Astrocyte (in vitro differentiated cells and primary cell): Measurements from ENCODE around the gene SNX32. TPM values are rescaled to one million over a fixed set of nuclear protein-coding genes. Genes with fewer than 3 reads are reported as not detected.

Experiments used
- DNase-seq: peaks from one replicate; pipeline ENCODE4 v3.0.0-alpha.2; 2010; ENCODE audit warnings: low read depth
- FAIRE-seq: peaks from 2 replicates; lab custom pipeline; 2011; peaks lifted over from hg19 to GRCh38; lab: Jason Lieb, UNC
- H2AFZ ChIP-seq: 2 replicates; pipeline ENCODE4 v1.6.0; 2012; ENCODE audit warnings: low read depth, low read length, inconsistent platforms
- H3K27ac ChIP-seq: 2 replicates; pipeline ENCODE4 v1.5.1; 2011; ENCODE audit warnings: low read depth, low read length, inconsistent platforms
- H3K27me3 ChIP-seq: 2 replicates; pipeline ENCODE4 v1.6.0; 2011; ENCODE audit warnings: low read length, inconsistent platforms; ENCODE audit not compliant: insufficient read depth
- H3K36me3 ChIP-seq: 2 replicates; pipeline ENCODE4 v1.5.1; 2011; ENCODE audit warnings: low read length, inconsistent platforms; ENCODE audit not compliant: insufficient read depth
- H3K4me1 ChIP-seq: 2 replicates; pipeline ENCODE4 v1.5.1; 2011; ENCODE audit warnings: low read length, inconsistent platforms; ENCODE audit not compliant: insufficient read depth
- H3K4me2 ChIP-seq: 2 replicates; pipeline ENCODE4 v1.6.0; 2012; ENCODE audit warnings: low read length, inconsistent platforms
- H3K4me3 ChIP-seq: 2 replicates; pipeline ENCODE4 v1.5.1; 2011; ENCODE audit warnings: low read depth, mild to moderate bottlenecking, low read length, inconsistent platforms; ENCODE audit not compliant: insufficient read depth
- H3K79me2 ChIP-seq: 2 replicates; pipeline ENCODE4 v1.6.0; 2012; ENCODE audit warnings: mild to moderate bottlenecking, low read length, inconsistent platforms; ENCODE audit not compliant: insufficient read depth
- H3K9ac ChIP-seq: 2 replicates; pipeline ENCODE4 v1.6.0; 2012; ENCODE audit warnings: mild to moderate bottlenecking, low read length, inconsistent platforms
- H3K9me3 ChIP-seq: 2 replicates; pipeline ENCODE4 v1.5.1; 2012; ENCODE audit warnings: low read depth, mild to moderate bottlenecking, low read length, inconsistent platforms; ENCODE audit not compliant: insufficient read depth
- H4K20me1 ChIP-seq: 2 replicates; pipeline ENCODE4 v1.6.0; 2012; ENCODE audit warnings: low read length, inconsistent platforms; ENCODE audit not compliant: insufficient read depth
- H3K27ac Mint-ChIP-seq: one replicate; pipeline ENCODE4 v1.8.0; 2021; ENCODE audit warnings: mild to moderate bottlenecking, mixed read lengths; ENCODE audit not compliant: unreplicated experiment
- H3K27me3 Mint-ChIP-seq: one replicate; pipeline ENCODE4 v1.8.0; 2021; ENCODE audit warnings: low read depth, mixed read lengths; ENCODE audit not compliant: unreplicated experiment
- H3K36me3 Mint-ChIP-seq: one replicate; pipeline ENCODE4 v1.8.0; 2021; ENCODE audit warnings: low read depth, mixed read lengths; ENCODE audit not compliant: unreplicated experiment
- H3K4me1 Mint-ChIP-seq: one replicate; pipeline ENCODE4 v1.8.0; 2021; ENCODE audit warnings: low read depth, mixed read lengths; ENCODE audit not compliant: unreplicated experiment
- H3K4me3 Mint-ChIP-seq: one replicate; pipeline ENCODE4 v1.8.0; 2021; ENCODE audit warnings: mild to moderate bottlenecking, moderate library complexity, mixed read lengths; ENCODE audit not compliant: unreplicated experiment
- H3K9me3 Mint-ChIP-seq: one replicate; pipeline ENCODE4 v1.8.0; 2021; ENCODE audit warnings: mild to moderate bottlenecking, mixed read lengths; ENCODE audit not compliant: unreplicated experiment
- CTCF ChIP-seq: IDR thresholded peaks from 2 replicates; pipeline ENCODE4 v1.5.1; 2011; ENCODE audit warnings: low read depth, mild to moderate bottlenecking, inconsistent platforms, low read length, moderate library complexity; ENCODE audit not compliant: insufficient read depth
- EZH2 ChIP-seq: IDR thresholded peaks from 2 replicates; pipeline ENCODE4 v1.6.1; 2012; ENCODE audit warnings: mild to moderate bottlenecking, low read length, inconsistent platforms; ENCODE audit not compliant: insufficient read depth
- total RNA-seq: library from RNA; stranded (reverse); gene quantifications from 2 replicates; pipeline ENCODE4 v1.2.1, GENCODE V29; 2021

SNX32 gene
- total RNA-seq, 1 donor from 2014 or later = 1.2 TPM

- peak overlapping the region; percentile 89 for H2AFZ ChIP-seq
- peak overlapping the region; percentile 69 for H3K4me3 ChIP-seq
- H3K79me2 ChIP-seq = no peaks in the 10 kb centered on the region
- no peaks in the 10 kb centered on the region for H3K4me1 ChIP-seq
- Mint-ChIP-seq H3K4me3 (peak overlapping the region; percentile 88), H3K27me3 (peaks cover 11% of the 10 kb centered on the region), H3K27ac (peak overlapping the region; percentile 53), H3K9me3 (no peaks in the 10 kb centered on the region), H3K36me3 (no peaks in the 10 kb centered on the region), H3K4me1 (no peaks in the 10 kb centered on the region)
- no peak overlapping the region for H3K27ac ChIP-seq
- H3K4me2 ChIP-seq = peak overlapping the region; percentile 91
- no peaks in the 10 kb centered on the region for H3K36me3 ChIP-seq
- H4K20me1 ChIP-seq = no peaks in the 10 kb centered on the region
- DNase-seq (peak; percentile 48), FAIRE-seq (no peak)
- H3K9me3 ChIP-seq = no peaks in the 10 kb centered on the region
- TF ChIP-seq CTCF = peak; percentile 81
- TF ChIP-seq EZH2 = no peak
- H3K27me3 ChIP-seq = peaks cover 3% of the 10 kb centered on the region
- H3K9ac ChIP-seq = peak overlapping the region; percentile 76
These were observed 15.7 kb upstream of the SNX32 start for GRCh38 chr11:65817835-65818680.

- Mint-ChIP-seq H3K4me1 (no peaks in the 10 kb centered on the region), H3K4me3 (no peak overlapping the region), H3K27me3 (peaks cover 9% of the 10 kb centered on the region), H3K27ac (no peak overlapping the region), H3K9me3 (no peaks in the 10 kb centered on the region), H3K36me3 (no peaks in the 10 kb centered on the region)
- no peaks in the 10 kb centered on the region for H3K27me3 ChIP-seq
- no peaks in the 10 kb centered on the region for H3K9me3 ChIP-seq
- no peaks in the 10 kb centered on the region for H3K36me3 ChIP-seq
- H3K9ac ChIP-seq = no peak overlapping the region
- FAIRE-seq (no peak), DNase-seq (no peak)
- TF ChIP-seq EZH2 = no peak
- H4K20me1 ChIP-seq = no peaks in the 10 kb centered on the region
- no peak overlapping the region for H3K4me2 ChIP-seq
- H3K79me2 ChIP-seq = no peaks in the 10 kb centered on the region
- no peak overlapping the region for H3K27ac ChIP-seq
- H3K4me1 ChIP-seq = no peaks in the 10 kb centered on the region
- no peak overlapping the region for H2AFZ ChIP-seq
- no peak overlapping the region for H3K4me3 ChIP-seq
These were observed 12.7 kb upstream of the SNX32 start for GRCh38 chr11:65821107-65821506.

GRCh38 chr11:65822776-65823528, 10.8 kb upstream of the SNX32 start:
- TF ChIP-seq EZH2 (no peak), CTCF (no peak)
- Mint-ChIP-seq H3K27me3 (peaks cover 6% of the 10 kb centered on the region), H3K36me3 (no peaks in the 10 kb centered on the region), H3K27ac (no peak overlapping the region), H3K4me1 (no peaks in the 10 kb centered on the region), H3K9me3 (no peaks in the 10 kb centered on the region), H3K4me3 (no peak overlapping the region)
- Histone ChIP-seq H3K36me3 (no peaks in the 10 kb centered on the region), H3K9ac (no peak overlapping the region), H4K20me1 (no peaks in the 10 kb centered on the region), H3K79me2 (no peaks in the 10 kb centered on the region), H3K4me3 (no peak overlapping the region), H3K4me2 (no peak overlapping the region), H3K27me3 (no peaks in the 10 kb centered on the region), H3K27ac (no peak overlapping the region), H2AFZ (no peak overlapping the region), H3K9me3 (no peaks in the 10 kb centered on the region), H3K4me1 (no peaks in the 10 kb centered on the region)
- DNase-seq = no peak
- no peak for FAIRE-seq
